Activated T-helper 1 cell treated with anti-CD3 and anti-CD28 coated beads, Interleukin-12 subunit alpha, Interleukin-12 subunit beta, Interleukin-2, Interleukin-4 antibody, amounts not matched to agents 30 ng/mL and 10 ng/mL and 1 ng/mL, durations not matched to agents 14 hours and 24 hours and 36 hours (primary cell): ENCODE results near the gene KCNK2. TPM values are rescaled to one million over a fixed set of nuclear protein-coding genes. Genes with fewer than 3 reads are reported as not detected.
A peak's percentile ranks its signal among the peaks of the same experiment; 100 is the strongest.

Source experiments
- DNase-seq: peaks from one replicate; pipeline ENCODE4 v3.0.0; 2021; ENCODE audit warnings: low spot score
- H3K27ac Mint-ChIP-seq: one replicate; pipeline ENCODE4 v1.8.0; 2021; ENCODE audit warnings: mild to moderate bottlenecking, mixed read lengths
- H3K27me3 Mint-ChIP-seq: one replicate; pipeline ENCODE4 v1.8.0; 2022; ENCODE audit warnings: mild to moderate bottlenecking, moderate library complexity, mixed read lengths; ENCODE audit not compliant: insufficient read depth
- H3K36me3 Mint-ChIP-seq: one replicate; pipeline ENCODE4 v1.8.0; 2021; ENCODE audit warnings: low read depth, mixed read lengths
- H3K4me1 Mint-ChIP-seq: one replicate; pipeline ENCODE4 v1.8.0; 2021; ENCODE audit warnings: low read depth, mixed read lengths
- H3K4me3 Mint-ChIP-seq: one replicate; pipeline ENCODE4 v1.8.0; 2021; ENCODE audit warnings: mild to moderate bottlenecking, moderate library complexity, mixed read lengths
- H3K9me3 Mint-ChIP-seq: one replicate; pipeline ENCODE4 v1.8.0; 2021; ENCODE audit warnings: mixed read lengths
- intact Hi-C: fragments of 100-400 bp; cut with micrococcal nuclease; formaldehyde crosslinking; loops from one replicate; pipeline ENCODE4 v1.15.1; 2024
- total RNA-seq: library from RNA; stranded (reverse); gene quantifications from 2 replicates; pipeline ENCODE4 v1.2.3, GENCODE V29; 2022

The KCNK2 gene
- total RNA-seq, 1 donor from 2014 or later, result not detected

- no peak overlapping the region for H3K27ac Mint-ChIP-seq
- intact Hi-C loops, result no loop called here
- H3K36me3 Mint-ChIP-seq, result no peaks in the 10 kb centered on the region
- no peaks in the 10 kb centered on the region for H3K4me1 Mint-ChIP-seq
- H3K9me3 Mint-ChIP-seq, result no peaks in the 10 kb centered on the region
- no peak for DNase-seq
- H3K27me3 Mint-ChIP-seq, result peaks cover 2% of the 10 kb centered on the region
- H3K4me3 Mint-ChIP-seq, result no peak overlapping the region
These were observed 11.5 kb upstream of the KCNK2 start for GRCh38 chr1:215071078-215071477.

- Mint-ChIP-seq H3K9me3 (no peaks in the 10 kb centered on the region), H3K27ac (no peak overlapping the region), H3K4me3 (no peak overlapping the region), H3K36me3 (no peaks in the 10 kb centered on the region), H3K4me1 (no peaks in the 10 kb centered on the region), H3K27me3 (peaks cover 24% of the 10 kb centered on the region)
- DNase-seq, result no peak
- intact Hi-C loops, result no loop called here
These were observed 6.2 kb upstream of the KCNK2 start for GRCh38 chr1:215076322-215076721.

- H3K9me3 Mint-ChIP-seq, result no peaks in the 10 kb centered on the region
- no peak overlapping the region for H3K4me3 Mint-ChIP-seq
- H3K4me1 Mint-ChIP-seq, result no peaks in the 10 kb centered on the region
- H3K36me3 Mint-ChIP-seq, result no peaks in the 10 kb centered on the region
- intact Hi-C loops, result no loop called here
- no peak for DNase-seq
- peaks cover 48% of the 10 kb centered on the region for H3K27me3 Mint-ChIP-seq
- H3K27ac Mint-ChIP-seq, result no peak overlapping the region
These were observed 3.1 kb upstream of the KCNK2 start for GRCh38 chr1:215079456-215079855.

- Mint-ChIP-seq H3K27ac (no peak overlapping the region), H3K27me3 (peaks cover 56% of the 10 kb centered on the region), H3K4me3 (no peak overlapping the region), H3K9me3 (no peaks in the 10 kb centered on the region), H3K4me1 (no peaks in the 10 kb centered on the region), H3K36me3 (no peaks in the 10 kb centered on the region)
- DNase-seq, result no peak
- intact Hi-C loops, result no loop called here
These were observed 641 bp upstream of the KCNK2 start for GRCh38 chr1:215081661-215082531.

- intact Hi-C loops, result no loop called here
- Mint-ChIP-seq H3K4me3 (peak overlapping the region; percentile 46), H3K36me3 (no peaks in the 10 kb centered on the region), H3K9me3 (no peaks in the 10 kb centered on the region), H3K4me1 (no peaks in the 10 kb centered on the region), H3K27me3 (peaks cover 52% of the 10 kb centered on the region), H3K27ac (no peak overlapping the region)
- no peak for DNase-seq
These were observed 935 bp downstream of the KCNK2 start for GRCh38 chr1:215083383-215083961.

- no peaks in the 10 kb centered on the region for H3K9me3 Mint-ChIP-seq
- H3K27ac Mint-ChIP-seq, result no peak overlapping the region
- H3K27me3 Mint-ChIP-seq, result peaks cover 52% of the 10 kb centered on the region
- DNase-seq, result no peak
- no peaks in the 10 kb centered on the region for H3K36me3 Mint-ChIP-seq
- no peak overlapping the region for H3K4me3 Mint-ChIP-seq
- intact Hi-C loops, result no loop called here
- no peaks in the 10 kb centered on the region for H3K4me1 Mint-ChIP-seq
These were observed 2.1 kb downstream of the KCNK2 start for GRCh38 chr1:215084621-215085020.

- intact Hi-C loops, result no loop called here
- no peaks in the 10 kb centered on the region for H3K9me3 Mint-ChIP-seq
These were observed 5.1 kb downstream of the KCNK2 start for GRCh38 chr1:215087603-215088002.

GRCh38 chr1:215094381-215094780 is 11.8 kb downstream of the KCNK2 start:
- H3K9me3 Mint-ChIP-seq, result no peaks in the 10 kb centered on the region
- H3K4me3 Mint-ChIP-seq, result no peak overlapping the region
- no peak for DNase-seq
- no peak overlapping the region for H3K27ac Mint-ChIP-seq
- H3K4me1 Mint-ChIP-seq, result no peaks in the 10 kb centered on the region
- H3K27me3 Mint-ChIP-seq, result peaks cover 2% of the 10 kb centered on the region
- intact Hi-C loops, result no loop called here
- no peaks in the 10 kb centered on the region for H3K36me3 Mint-ChIP-seq

More at GRCh38 chr1:215087603-215088002, 5.1 kb downstream of the KCNK2 start:
- Mint-ChIP-seq H3K4me3 (no peak overlapping the region), H3K27me3 (peaks cover 27% of the 10 kb centered on the region), H3K27ac (no peak overlapping the region), H3K36me3 (no peaks in the 10 kb centered on the region), H3K4me1 (no peaks in the 10 kb centered on the region)
- no peak for DNase-seq

GRCh38 chr1:215095524-215095923 is 13.0 kb downstream of the KCNK2 start:
- no peak for DNase-seq
- H3K9me3 Mint-ChIP-seq, result no peaks in the 10 kb centered on the region
- no peaks in the 10 kb centered on the region for H3K36me3 Mint-ChIP-seq
- no peak overlapping the region for H3K4me3 Mint-ChIP-seq
- no peak overlapping the region for H3K27ac Mint-ChIP-seq
- H3K27me3 Mint-ChIP-seq, result peaks cover 2% of the 10 kb centered on the region
- intact Hi-C loops, result no loop called here
- no peaks in the 10 kb centered on the region for H3K4me1 Mint-ChIP-seq

- intact Hi-C loops, result no loop called here
- Mint-ChIP-seq H3K4me3 (no peak overlapping the region), H3K27ac (no peak overlapping the region)
These were observed 19.0 kb downstream of the KCNK2 start for GRCh38 chr1:215101511-215101910.

GRCh38 chr1:215104283-215104682 is 21.7 kb downstream of the KCNK2 start:
- intact Hi-C loops, result no loop called here
- no peak overlapping the region for H3K4me3 Mint-ChIP-seq
- DNase-seq, result no peak
- no peaks in the 10 kb centered on the region for H3K36me3 Mint-ChIP-seq
- H3K27ac Mint-ChIP-seq, result no peak overlapping the region
- H3K9me3 Mint-ChIP-seq, result no peaks in the 10 kb centered on the region
- no peaks in the 10 kb centered on the region for H3K4me1 Mint-ChIP-seq
- no peaks in the 10 kb centered on the region for H3K27me3 Mint-ChIP-seq

More at GRCh38 chr1:215101511-215101910, 19.0 kb downstream of the KCNK2 start:
- no peak for DNase-seq
- Mint-ChIP-seq H3K9me3 (no peaks in the 10 kb centered on the region), H3K27me3 (peaks cover 2% of the 10 kb centered on the region), H3K4me1 (no peaks in the 10 kb centered on the region), H3K36me3 (no peaks in the 10 kb centered on the region)

GRCh38 chr1:215106067-215106466 is 23.5 kb downstream of the KCNK2 start:
- H3K4me3 Mint-ChIP-seq, result no peak overlapping the region
- no peaks in the 10 kb centered on the region for H3K4me1 Mint-ChIP-seq
- H3K27ac Mint-ChIP-seq, result no peak overlapping the region
- intact Hi-C loops, result no loop called here
- H3K9me3 Mint-ChIP-seq, result no peaks in the 10 kb centered on the region
- H3K27me3 Mint-ChIP-seq, result no peaks in the 10 kb centered on the region
- no peaks in the 10 kb centered on the region for H3K36me3 Mint-ChIP-seq
- DNase-seq, result no peak

GRCh38 chr1:215109171-215109570 is 26.6 kb downstream of the KCNK2 start:
- Mint-ChIP-seq H3K4me3 (no peak overlapping the region), H3K4me1 (no peaks in the 10 kb centered on the region), H3K27ac (no peak overlapping the region), H3K27me3 (no peaks in the 10 kb centered on the region), H3K9me3 (no peaks in the 10 kb centered on the region), H3K36me3 (no peaks in the 10 kb centered on the region)
- intact Hi-C loops, result no loop called here
- no peak for DNase-seq
